Spleen (tissue), 7 donors: Measurements from ENCODE around the gene HADHA.

ENCODE experiments used
- CTCF ChIP-seq, 11 experiments: fragments of 200-600 bp in 7 of 11; fragments of 450-650 bp in 4 of 11; sonication (generic) in 4 of 11; IDR thresholded peaks in 8 of 11; conservative IDR thresholded peaks in 3 of 11; 1 replicate in 7 of 11; 2 replicates in 4 of 11; pipeline versions ENCODE4 v1.4.0 to v1.8.0; 2016 to 2021; ENCODE audit warnings: antibody characterized with exemption in 11 of 11, inconsistent platforms in 4 of 11, mild to moderate bottlenecking in 1 of 11
- POLR2A ChIP-seq, 3 donors: fragments of 450-650 bp; IDR thresholded peaks; one replicate each; pipeline ENCODE4 v1.5.1; 2017; ENCODE audit warnings: antibody characterized with exemption in 3 of 3, mild to moderate bottlenecking in 1 of 3
- POLR2AphosphoS5 ChIP-seq, 3 donors: sonication (generic); formaldehyde crosslinking; IDR thresholded peaks; one replicate each; pipeline ENCODE4 v1.5.1; 2017; ENCODE audit warnings: antibody characterized with exemption in 3 of 3
- donor health status: DM: no; HTN: no; CAD: no; lungs with moderate emphysema.
- donor health status: DM: no; HTN: no; CAD: no.
- donor health status: DM: no; HTN: no; CAD: no.

GRCh38 chr2:26290001-26290400, 45.6 kb upstream of the HADHA start:
- TF ChIP-seq POLR2AphosphoS5 (IDR thresholded peaks at IDR 0.05) = no peak
- no peak for TF ChIP-seq CTCF (IDR thresholded peaks at IDR 0.05 in 8 of 11, conservative IDR thresholded peaks at IDR 0.05 in 3 of 11)
- no peak for TF ChIP-seq POLR2A (IDR thresholded peaks at IDR 0.05)
